Aorta (tissue), 5 donors: ENCODE data around the gene TNIK. TPM values are rescaled to one million over a fixed set of nuclear protein-coding genes. Genes with fewer than 3 reads are reported as not detected.

ENCODE experiments used
- ATAC-seq: fragments of 200-7000 bp; cut with Tn5 transposase; one replicate; pipeline ENCODE4 v1.9.1; 2022; ENCODE audit warnings: moderate library complexity; ENCODE audit not compliant: low FRiP score
- DNase-seq, 2 donors: peaks; one replicate each; pipeline ENCODE4 v3.0.0-alpha.2; 2020
- H3K27ac ChIP-seq, 2 donors: one replicate each; pipeline ENCODE4 v1.5.1; 2013; ENCODE audit warnings: low read length in 2 of 2, mild to moderate bottlenecking in 2 of 2, moderate library complexity in 2 of 2, control low read depth in 1 of 2, inconsistent platforms in 1 of 2, low read depth in 1 of 2
- H3K27me3 ChIP-seq, 2 donors: one replicate each; pipeline ENCODE4 v1.6.1; 2013; ENCODE audit warnings: control low read depth in 1 of 2, low read length in 1 of 2, mild to moderate bottlenecking in 1 of 2, moderate library complexity in 1 of 2; ENCODE audit not compliant: insufficient read depth in 2 of 2, control insufficient read depth in 1 of 2
- H3K36me3 ChIP-seq, 2 donors: one replicate each; pipeline ENCODE4 v1.6.1; 2013; ENCODE audit warnings: control low read depth in 1 of 2, low read length in 1 of 2, mild to moderate bottlenecking in 1 of 2; ENCODE audit not compliant: insufficient read depth in 2 of 2, control insufficient read depth in 1 of 2
- H3K4me1 ChIP-seq, 2 donors: one replicate each; pipeline ENCODE4 v1.6.1; 2013; ENCODE audit warnings: low read length in 2 of 2, control low read depth in 1 of 2, mild to moderate bottlenecking in 1 of 2, moderate library complexity in 1 of 2; ENCODE audit not compliant: insufficient read depth in 2 of 2, control insufficient read depth in 1 of 2
- H3K4me3 ChIP-seq, 2 donors: one replicate each; pipeline ENCODE4 v1.5.1; 2013; ENCODE audit warnings: low read length in 2 of 2, control low read depth in 1 of 2, mild to moderate bottlenecking in 1 of 2
- H3K9me3 ChIP-seq: one replicate; pipeline ENCODE4 v1.6.1; 2013; ENCODE audit warnings: mild to moderate bottlenecking, low read length; ENCODE audit not compliant: control insufficient read depth
- WGBS, 2 donors: extraction: QIAGEN DNeasy Blood & Tissue Kit; methylation state at CpG; one replicate each; pipeline ENCODE4 v1.1.7; 2013; 5-methylcytosine and 5-hydroxymethylcytosine counted together
- intact Hi-C, 2 donors: fragments of 100-400 bp; cut with DNase I; formaldehyde crosslinking; loops; one replicate each; pipeline versions ENCODE4 v1.14.2 to v1.15.0; 2022
- polyA plus RNA-seq, 2 donors: library from polyadenylated mRNA; stranded (reverse); fragments of 200-250 nt; gene quantifications; one replicate each; pipeline ENCODE4 v1.2.3, GENCODE V29; 2013
- total RNA-seq, 2 donors: library from RNA; stranded (reverse); fragmentation: NEBNext Ultra II Directional; extraction: Animal tissue kit (Norgen Biotek cat#: 25700); gene quantifications; one replicate each; pipeline ENCODE4 v1.2.1, GENCODE V29; 2021
- donor health status: healthy with polysubstance abuse.
- donor health status: Bipolar disorder and iron deficiency.
- donor health status: DM: no; HTN: no; CAD: no.
- donor health status: DM: no; HTN: no; CAD: no.
- donor health status: DM: yes; HTN: yes; CAD: no.

TNIK gene
- total and polyA plus RNA-seq, 4 donors: 4.7 to 14.6 (median 8.8) TPM

DNA sequence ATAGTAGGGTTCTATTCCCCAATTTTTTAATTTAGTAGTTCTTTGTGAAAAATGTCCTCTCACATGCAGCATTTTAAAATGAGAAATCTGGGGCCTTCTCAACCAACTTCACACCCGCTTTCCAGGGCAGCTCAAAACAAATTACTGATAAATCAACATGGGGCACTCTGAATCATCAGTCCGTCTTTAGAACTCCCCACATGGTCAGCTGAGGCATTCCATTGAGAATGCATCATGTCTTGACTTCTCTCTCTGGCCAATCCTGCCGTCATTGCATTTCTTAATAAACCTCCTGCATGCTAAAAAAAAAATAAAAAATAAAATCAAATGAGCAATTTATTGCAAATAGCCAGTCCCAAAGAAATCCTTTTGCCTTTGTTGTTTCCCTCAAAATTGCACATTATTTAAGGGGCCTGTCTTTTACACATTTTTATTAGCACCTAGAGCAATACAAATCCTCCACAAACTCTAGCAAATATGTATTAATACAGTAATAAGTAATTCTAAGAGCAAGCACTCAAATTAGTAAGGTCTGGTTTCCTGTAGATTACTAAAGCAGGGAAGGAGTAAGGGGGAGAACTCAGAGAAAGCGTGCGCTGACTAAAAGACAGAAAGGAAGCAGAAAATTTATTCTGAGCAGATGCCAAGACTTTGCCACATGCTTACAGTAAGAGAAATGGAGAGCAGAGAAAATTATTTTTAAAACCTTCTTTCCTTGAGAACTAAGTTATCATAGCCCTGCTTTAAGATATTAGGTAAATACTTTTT is 175.7 kb downstream of the TNIK start:
- no peaks in the 10 kb centered on the region for H3K27me3 ChIP-seq
- ATAC-seq (peak; percentile 91), DNase-seq (peak in 1 of 2 donors; percentile 57)
- peak overlapping the region in 1 of 2 donors; percentile 98 for H3K27ac ChIP-seq
- H3K9me3 ChIP-seq: no peaks in the 10 kb centered on the region
- peaks cover 0 to 13% of the 10 kb centered on the region in 2 donors for H3K4me1 ChIP-seq
- 4 to 6% methylated on average over 5 of the region's 5 CpGs for WGBS, 2 donors
- no peak overlapping the region for H3K4me3 ChIP-seq
- intact Hi-C loops: loop anchor here in 1 of 2 donors (2.0 to 10.0 kb wide), 3 partner anchors 22 to 97 kb away; no protein-coding TSS in a partner anchor
- H3K36me3 ChIP-seq: no peaks in the 10 kb centered on the region

GRCh38 chr3:171283848-171284222 is 176.4 kb downstream of the TNIK start:
- Histone ChIP-seq H3K27me3 (no peaks in the 10 kb centered on the region), H3K36me3 (no peaks in the 10 kb centered on the region), H3K4me3 (no peak overlapping the region), H3K9me3 (no peaks in the 10 kb centered on the region), H3K27ac (peak overlapping the region; percentile 78 to 98), H3K4me1 (peaks cover 0 to 13% of the 10 kb centered on the region in 2 donors)
- DNase-seq (no peak), ATAC-seq (no peak)
- intact Hi-C loops: loop anchor here in 1 of 2 donors (2.0 to 10.0 kb wide), 3 partner anchors 21 to 97 kb away; no protein-coding TSS in a partner anchor
- WGBS, 2 donors: 68 to 71% methylated on average over 4 of the region's 4 CpGs

GRCh38 chr3:171283183-171283847 is 176.9 kb downstream of the TNIK start:
- H3K4me1 ChIP-seq: peaks cover 0 to 13% of the 10 kb centered on the region in 2 donors
- WGBS, 2 donors: 15 to 18% methylated on average over 6 of the region's 6 CpGs

GRCh38 chr3:171282041-171282440 is 178.2 kb downstream of the TNIK start:
- Histone ChIP-seq H3K4me3 (no peak overlapping the region), H3K9me3 (no peaks in the 10 kb centered on the region), H3K27me3 (no peaks in the 10 kb centered on the region), H3K4me1 (peaks cover 0 to 13% of the 10 kb centered on the region in 2 donors), H3K36me3 (no peaks in the 10 kb centered on the region), H3K27ac (peak overlapping the region in 1 of 2 donors; percentile 43)
- no peak for DNase-seq
- 1 to 9% methylated on average over 4 of the region's 4 CpGs for WGBS, 2 donors
- peak; percentile 40 for ATAC-seq
- intact Hi-C loops: loop anchor here in 1 of 2 donors (5.0 to 10.0 kb wide), 2 partner anchors 53 to 95 kb away; no protein-coding TSS in a partner anchor

More at GRCh38 chr3:171283183-171283847, 176.9 kb downstream of the TNIK start:
- intact Hi-C loops: loop anchor here in 1 of 2 donors (5.0 to 10.0 kb wide), 2 partner anchors 51 to 96 kb away; no protein-coding TSS in a partner anchor
- H3K36me3 ChIP-seq: no peaks in the 10 kb centered on the region
- DNase-seq: peak in 1 of 2 donors; percentile 56
- H3K27ac ChIP-seq: peak overlapping the region; percentile 78 to 98
- H3K9me3 ChIP-seq: no peaks in the 10 kb centered on the region
- no peaks in the 10 kb centered on the region for H3K27me3 ChIP-seq
- H3K4me3 ChIP-seq: no peak overlapping the region
- peak; percentile 34 for ATAC-seq

- DNase-seq (no peak), ATAC-seq (no peak)
- H3K4me1 ChIP-seq: peaks cover 0 to 13% of the 10 kb centered on the region in 2 donors
Measured at GRCh38 chr3:171281256-171281992, 178.8 kb downstream of the TNIK start.

DNA sequence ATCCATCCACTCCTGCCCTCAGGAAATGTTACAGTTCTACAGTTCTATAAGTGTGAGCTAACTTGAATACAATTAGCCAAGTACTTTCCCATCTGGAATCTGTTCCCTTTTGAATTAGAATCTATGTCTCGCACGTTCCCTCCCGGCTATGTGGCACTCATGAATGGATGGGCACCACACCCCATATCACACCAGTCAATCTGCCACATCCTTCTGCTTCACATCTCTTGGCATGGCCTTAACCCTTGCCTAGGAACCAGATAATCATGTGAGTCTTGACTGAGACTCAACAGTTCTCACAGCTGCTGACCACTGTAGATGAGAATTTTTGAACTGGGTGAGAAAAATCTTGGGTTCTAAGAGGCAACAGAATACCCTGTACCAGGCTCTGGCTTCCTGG is 180.2 kb downstream of the TNIK start:
- Histone ChIP-seq H3K9me3 (no peaks in the 10 kb centered on the region), H3K4me1 (peaks cover 0 to 8% of the 10 kb centered on the region in 2 donors), H3K36me3 (no peaks in the 10 kb centered on the region), H3K27me3 (no peaks in the 10 kb centered on the region), H3K27ac (no peak overlapping the region), H3K4me3 (no peak overlapping the region)
- intact Hi-C loops: loop anchor here in 1 of 2 donors (5.0 to 10.0 kb wide), 2 partner anchors 55 to 93 kb away; no protein-coding TSS in a partner anchor
- WGBS, 2 donors: 92 to 93% methylated on average over 3 of the region's 3 CpGs
- no peak for DNase-seq
- ATAC-seq: no peak

More at GRCh38 chr3:171281256-171281992, 178.8 kb downstream of the TNIK start:
- Histone ChIP-seq H3K9me3 (no peaks in the 10 kb centered on the region), H3K4me3 (no peak overlapping the region), H3K36me3 (no peaks in the 10 kb centered on the region), H3K27ac (peak overlapping the region in 1 of 2 donors; percentile 43), H3K27me3 (no peaks in the 10 kb centered on the region)
- WGBS, 2 donors: 47 to 64% methylated on average over 2 of the region's 2 CpGs
- intact Hi-C loops: loop anchor here in 1 of 2 donors (5.0 to 10.0 kb wide), 2 partner anchors 53 to 94 kb away; no protein-coding TSS in a partner anchor

GRCh38 chr3:171278299-171278590 is 182.0 kb downstream of the TNIK start:
- Histone ChIP-seq H3K27ac (no peak overlapping the region), H3K9me3 (no peaks in the 10 kb centered on the region), H3K4me3 (no peak overlapping the region), H3K36me3 (no peaks in the 10 kb centered on the region), H3K27me3 (no peaks in the 10 kb centered on the region), H3K4me1 (peaks cover 0 to 2% of the 10 kb centered on the region in 2 donors)
- intact Hi-C loops: no loop called here
- ATAC-seq (no peak), DNase-seq (no peak)

DNA sequence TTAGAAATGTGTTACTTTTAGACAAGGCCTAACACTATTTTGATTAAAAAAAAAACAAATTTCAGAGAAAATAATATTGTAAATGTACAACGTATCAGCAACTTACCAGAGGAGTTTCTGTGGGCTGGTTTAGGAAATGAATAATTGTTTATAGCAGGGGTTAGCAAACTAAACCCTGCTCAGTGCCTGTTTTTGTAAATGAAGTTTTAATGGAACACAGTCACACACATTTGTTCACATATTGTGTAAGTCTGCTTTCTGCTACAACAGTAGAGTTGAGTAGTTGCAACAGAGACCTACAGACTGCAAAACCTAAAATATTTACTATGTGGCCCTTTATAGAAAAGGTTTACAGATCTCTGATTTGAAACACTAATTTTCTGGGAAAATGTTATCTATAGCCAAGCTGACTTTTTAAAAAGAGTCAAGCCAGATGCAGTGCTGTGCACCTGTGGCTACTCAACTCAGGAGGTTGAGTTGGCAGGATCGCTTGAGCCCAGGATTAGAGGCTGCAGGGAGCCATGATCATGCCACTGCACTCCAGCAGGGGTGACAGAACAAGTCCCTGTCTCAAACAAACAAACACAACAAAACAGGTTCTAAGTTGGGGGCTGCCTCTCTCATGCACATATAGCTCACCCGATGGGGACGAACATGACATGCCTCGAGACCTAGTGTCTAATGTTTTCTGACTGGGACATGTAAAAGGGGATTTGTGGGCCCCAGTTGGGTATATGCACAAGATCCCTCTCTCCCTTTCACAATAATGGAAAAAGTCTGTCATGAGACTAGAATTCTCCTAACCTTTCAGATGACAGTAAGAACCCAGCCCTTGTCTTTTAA is 182.5 kb downstream of the TNIK start:
- WGBS, 2 donors: 97% methylated on average over 5 of the region's 5 CpGs
- intact Hi-C loops: no loop called here

More for the DNA sequence above, 182.5 kb downstream of the TNIK start:
- Histone ChIP-seq H3K36me3 (no peaks in the 10 kb centered on the region), H3K4me1 (peaks cover 0 to 2% of the 10 kb centered on the region in 2 donors), H3K4me3 (no peak overlapping the region), H3K27ac (no peak overlapping the region), H3K9me3 (no peaks in the 10 kb centered on the region), H3K27me3 (no peaks in the 10 kb centered on the region)
- DNase-seq (no peak), ATAC-seq (no peak)
